ENCODE data around the gene TMEM196.

The TMEM196 gene

DNA sequence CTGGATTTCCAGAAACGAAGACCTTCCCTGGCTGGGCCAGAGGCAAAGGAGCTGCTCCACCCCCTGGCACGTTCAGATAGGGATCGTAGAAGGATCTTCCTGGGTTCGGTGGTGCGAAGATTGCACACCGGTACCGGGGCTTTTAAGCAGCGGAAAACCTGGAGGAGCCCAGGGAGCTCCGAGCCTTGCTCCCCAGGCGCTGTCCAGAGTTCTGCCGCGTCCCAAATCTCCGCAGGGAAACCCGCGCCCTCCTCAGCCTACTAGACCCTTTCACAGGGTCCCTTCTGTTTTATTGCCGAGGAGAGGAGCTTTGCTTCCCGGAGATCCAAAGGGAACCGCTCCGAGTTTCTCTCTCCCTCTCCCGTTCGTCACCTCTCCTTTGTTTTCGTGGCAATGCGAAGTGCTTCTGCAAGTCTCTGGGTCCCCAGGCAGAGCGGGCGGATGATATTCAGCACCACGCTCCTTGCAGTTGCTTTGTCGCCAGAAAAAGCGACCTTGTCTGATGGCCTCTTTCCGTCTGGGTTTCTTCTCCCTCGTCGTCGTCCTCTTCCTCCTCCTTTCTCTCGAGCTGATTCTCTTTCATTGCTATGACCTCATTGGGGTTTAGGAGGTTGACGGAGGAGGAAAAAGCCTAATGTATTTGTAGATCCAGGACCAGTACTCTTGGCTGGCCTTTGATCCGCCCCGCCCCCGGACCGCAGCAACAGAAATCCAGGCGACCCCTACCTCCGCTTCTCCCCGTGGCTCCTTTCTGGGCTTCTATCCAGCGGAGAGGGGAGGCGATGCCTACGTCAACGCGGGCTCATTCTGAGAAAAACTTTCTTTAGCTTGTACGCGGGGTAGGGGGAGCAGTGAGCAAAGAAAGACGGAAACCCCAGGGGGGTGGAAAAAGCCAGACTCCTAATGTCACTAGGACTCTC is at the start of gene TMEM196:
Gene TMEM196, minus strand, starts transcription at position 777 of the 920 bp plus-strand sequence. CDS start 921 bp downstream, outside the sequence.
- DNase-seq (ENCODE audit: low read depth) = no peak

DNA sequence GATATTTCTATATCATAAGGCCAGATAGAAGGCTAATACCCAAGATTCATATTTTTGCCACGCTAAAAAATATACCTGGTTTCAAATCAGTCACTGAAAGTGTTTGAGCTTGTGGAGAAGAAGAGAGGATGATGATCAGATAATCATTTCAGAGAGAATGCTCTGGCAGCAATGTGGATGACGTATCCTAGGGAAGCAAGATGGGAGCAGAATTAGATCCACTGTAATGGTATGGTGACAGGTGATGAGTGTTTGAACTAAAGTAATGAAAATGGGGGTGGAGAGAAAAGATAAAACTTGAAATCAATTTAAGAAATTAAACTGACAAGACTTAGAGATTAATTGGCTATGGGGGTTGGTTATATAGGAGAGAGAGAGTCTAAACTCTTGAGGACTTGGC is 42.7 kb upstream of the TMEM196 start:
- DNase-seq (ENCODE audit: low read depth) = no peak

- DNase-seq (ENCODE audit: low read depth) = no peak
Measured at GRCh38 chr7:19815546-19815945, 42.1 kb upstream of the TMEM196 start.

DNA sequence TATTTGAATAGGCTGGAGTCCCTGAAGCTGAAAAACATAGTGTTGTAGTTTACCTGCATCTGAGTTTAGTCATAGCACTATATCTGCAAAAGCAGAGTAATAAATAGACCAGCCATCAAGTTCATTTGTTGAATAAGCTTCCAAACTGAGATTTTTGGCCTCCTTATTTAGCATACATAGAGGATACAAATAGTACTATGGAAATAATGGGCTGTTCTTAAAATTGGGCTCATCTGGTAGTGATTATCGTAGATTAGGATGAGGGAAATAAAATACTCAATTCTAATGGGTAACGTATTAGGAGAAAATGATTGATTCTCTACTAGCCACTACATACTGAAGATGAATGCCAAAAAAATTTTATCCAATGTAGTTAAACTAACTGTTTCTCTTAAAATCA is 41.4 kb upstream of the TMEM196 start:
- DNase-seq (ENCODE audit: low read depth) = no peak

GRCh38 chr7:19811386-19811785 is 38.0 kb upstream of the TMEM196 start:
- DNase-seq (ENCODE audit: low read depth) = no peak

- DNase-seq (ENCODE audit: low read depth) = no peak
Measured at GRCh38 chr7:19798986-19799385, 25.6 kb upstream of the TMEM196 start.

GRCh38 chr7:19783541-19783940 is 10.1 kb upstream of the TMEM196 start:
- no peak for DNase-seq (ENCODE audit: low read depth)

DNA sequence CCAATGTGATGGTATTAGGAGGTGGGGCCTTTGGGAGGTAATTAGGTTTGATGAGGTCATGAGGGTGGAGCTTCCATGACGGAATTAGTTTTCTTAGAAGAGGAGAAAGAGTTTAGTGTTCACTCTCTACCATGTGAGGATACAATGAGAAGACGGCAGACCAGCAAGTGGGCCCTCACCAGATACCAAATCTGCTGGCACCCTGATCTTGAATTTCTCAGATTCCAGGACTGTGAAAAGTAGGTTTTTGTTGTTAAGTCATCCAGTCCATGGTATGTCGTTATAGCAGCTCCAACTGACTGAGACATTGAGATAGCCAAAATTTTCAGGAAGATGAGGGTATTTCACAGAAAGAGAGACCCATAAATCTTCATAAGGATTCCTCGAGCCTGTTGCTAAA is 3.6 kb upstream of the TMEM196 start:
- DNase-seq (ENCODE audit: low read depth) = no peak

- no peak for DNase-seq (ENCODE audit: low read depth)
Measured at GRCh38 chr7:19775578-19775977, 2.2 kb upstream of the TMEM196 start.

GRCh38 chr7:19772306-19772705 is 1.1 kb downstream of the TMEM196 start:
- no peak for DNase-seq (ENCODE audit: low read depth)

DNA sequence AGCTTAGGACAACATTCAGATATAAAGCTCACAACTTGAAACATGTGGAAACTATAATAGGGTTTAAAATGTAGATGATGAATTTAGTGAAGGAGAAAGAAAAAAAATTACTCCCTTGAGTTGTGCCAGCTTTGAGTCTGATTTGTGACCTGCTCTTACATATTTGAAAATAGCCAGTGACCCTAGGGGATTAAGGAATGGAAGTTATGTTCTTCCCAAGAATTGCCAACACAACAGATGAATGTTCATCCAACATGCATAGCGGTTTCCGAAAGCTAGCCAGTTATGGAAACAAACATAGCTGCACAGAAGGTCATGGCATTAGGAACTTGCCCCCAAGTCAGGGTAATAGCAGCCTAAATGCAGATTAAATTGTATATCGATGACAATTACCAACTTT is 10.8 kb downstream of the TMEM196 start:
- no peak for DNase-seq (ENCODE audit: low read depth)

- no peak for DNase-seq (ENCODE audit: low read depth)
Measured at GRCh38 chr7:19754521-19755116, 18.8 kb downstream of the TMEM196 start.

- no peak for DNase-seq (ENCODE audit: low read depth)
Measured at GRCh38 chr7:19752020-19752419, 21.4 kb downstream of the TMEM196 start.

GRCh38 chr7:19749658-19750057 is 23.8 kb downstream of the TMEM196 start:
- no peak for DNase-seq (ENCODE audit: low read depth)

DNA sequence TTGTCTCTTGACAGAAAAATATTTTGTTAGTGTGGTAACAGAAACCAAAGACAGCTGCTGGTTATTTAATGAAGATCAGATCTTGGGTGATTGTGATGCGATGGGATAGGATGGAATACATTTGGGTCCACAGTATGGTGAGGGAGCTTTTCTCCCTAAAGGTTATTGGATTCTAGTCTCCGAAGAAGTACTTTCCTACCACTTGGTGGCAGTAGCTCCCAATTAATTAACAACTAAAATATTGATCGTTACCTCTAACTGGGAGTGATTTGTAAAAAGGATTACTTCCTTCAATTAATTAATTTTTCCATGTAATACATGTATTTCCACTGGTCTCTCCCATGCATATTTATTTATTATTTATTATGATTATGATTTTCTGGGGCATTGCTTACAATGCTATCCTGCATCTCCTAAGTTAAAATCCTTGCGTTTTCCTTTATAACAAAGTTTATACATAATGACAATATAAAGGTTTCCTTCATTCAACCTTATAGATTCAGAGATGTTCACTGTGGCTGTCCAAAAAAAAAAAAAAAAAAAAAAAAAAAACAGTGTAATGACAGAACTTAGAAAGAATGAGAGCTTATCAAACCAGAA is 25.6 kb downstream of the TMEM196 start:
- DNase-seq (ENCODE audit: low read depth) = no peak

DNA sequence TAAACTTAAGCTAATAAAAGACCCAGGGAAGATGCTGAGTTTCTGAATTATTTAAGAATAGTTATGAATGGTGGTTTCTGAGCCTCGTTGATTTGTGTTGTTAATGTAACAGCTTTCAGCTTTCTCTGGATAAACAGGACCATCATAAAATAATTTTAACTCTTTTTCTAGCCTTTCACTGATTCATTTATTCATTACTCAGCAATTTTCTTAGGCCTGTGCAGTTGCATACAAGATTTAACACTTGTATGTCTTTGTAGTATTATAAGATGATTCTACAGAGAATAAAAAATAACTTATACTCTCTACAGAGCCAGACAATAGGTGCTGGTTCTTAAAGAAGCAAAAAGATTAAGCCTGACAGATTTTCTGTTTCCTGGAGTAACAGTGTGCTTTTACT is 29.3 kb downstream of the TMEM196 start:
- DNase-seq (ENCODE audit: low read depth) = no peak

- DNase-seq (ENCODE audit: low read depth) = no peak
Measured at GRCh38 chr7:19728716-19729115, 44.7 kb downstream of the TMEM196 start.

DNA sequence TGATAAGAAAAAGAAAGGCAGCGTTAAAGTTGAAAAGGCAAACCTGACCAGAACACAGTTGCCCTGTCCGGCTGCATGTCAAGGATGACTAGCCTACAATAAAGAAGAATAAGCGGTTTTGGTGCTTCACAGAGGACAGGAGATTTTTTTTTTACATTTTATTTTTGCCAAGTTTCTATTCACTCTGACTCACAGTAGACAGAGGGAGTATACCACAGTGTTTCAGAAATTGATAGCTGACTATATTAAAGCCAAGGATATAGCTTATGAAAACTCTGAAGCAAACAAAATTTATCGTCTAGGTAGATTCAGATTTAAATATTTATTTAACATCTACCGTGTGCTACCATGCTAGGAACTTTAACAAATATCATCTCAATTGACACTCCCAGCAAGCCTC is 47.6 kb downstream of the TMEM196 start:
- no peak for DNase-seq (ENCODE audit: low read depth)

GRCh38 chr7:19715499-19715898 is 57.9 kb downstream of the TMEM196 start:
- DNase-seq (ENCODE audit: low read depth) = no peak

DNA sequence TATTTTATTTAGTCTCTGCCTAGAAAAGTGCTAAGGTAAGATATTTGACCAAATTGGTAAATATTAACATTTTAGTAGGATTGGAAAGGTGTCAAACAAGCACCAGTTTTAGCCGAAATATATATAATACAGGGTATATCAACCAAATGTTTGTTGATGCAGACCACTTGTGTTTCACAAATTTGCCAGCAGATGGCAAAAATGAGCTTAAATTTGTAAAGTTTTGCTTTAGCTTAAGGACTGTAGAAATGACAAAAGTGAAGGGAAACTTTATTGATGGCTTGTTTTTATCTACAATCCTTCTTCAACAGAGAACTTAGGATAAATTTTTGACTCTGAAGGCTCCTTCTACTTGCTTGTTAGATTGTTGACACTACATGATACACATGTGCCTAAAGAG is 59.7 kb downstream of the TMEM196 start:
- peak; percentile 20 for DNase-seq (ENCODE audit: low read depth)

DNA sequence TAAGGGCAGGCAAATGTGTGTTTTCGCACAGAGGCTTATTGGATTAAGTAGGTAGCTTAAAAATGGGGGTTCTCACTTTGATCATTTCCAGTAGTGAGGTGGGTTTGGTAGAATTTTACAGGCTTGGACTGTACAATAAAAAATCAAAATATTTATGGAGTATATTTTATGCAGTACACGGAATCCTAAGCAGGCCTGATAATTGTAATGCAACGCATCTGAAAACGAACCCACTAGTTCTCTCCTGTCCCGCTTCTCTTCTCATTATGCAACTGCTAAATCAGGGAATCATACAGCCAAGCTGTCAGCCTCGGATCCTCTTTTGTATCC is 64.2 kb downstream of the TMEM196 start:
- no peak for DNase-seq (ENCODE audit: low read depth)

DNA sequence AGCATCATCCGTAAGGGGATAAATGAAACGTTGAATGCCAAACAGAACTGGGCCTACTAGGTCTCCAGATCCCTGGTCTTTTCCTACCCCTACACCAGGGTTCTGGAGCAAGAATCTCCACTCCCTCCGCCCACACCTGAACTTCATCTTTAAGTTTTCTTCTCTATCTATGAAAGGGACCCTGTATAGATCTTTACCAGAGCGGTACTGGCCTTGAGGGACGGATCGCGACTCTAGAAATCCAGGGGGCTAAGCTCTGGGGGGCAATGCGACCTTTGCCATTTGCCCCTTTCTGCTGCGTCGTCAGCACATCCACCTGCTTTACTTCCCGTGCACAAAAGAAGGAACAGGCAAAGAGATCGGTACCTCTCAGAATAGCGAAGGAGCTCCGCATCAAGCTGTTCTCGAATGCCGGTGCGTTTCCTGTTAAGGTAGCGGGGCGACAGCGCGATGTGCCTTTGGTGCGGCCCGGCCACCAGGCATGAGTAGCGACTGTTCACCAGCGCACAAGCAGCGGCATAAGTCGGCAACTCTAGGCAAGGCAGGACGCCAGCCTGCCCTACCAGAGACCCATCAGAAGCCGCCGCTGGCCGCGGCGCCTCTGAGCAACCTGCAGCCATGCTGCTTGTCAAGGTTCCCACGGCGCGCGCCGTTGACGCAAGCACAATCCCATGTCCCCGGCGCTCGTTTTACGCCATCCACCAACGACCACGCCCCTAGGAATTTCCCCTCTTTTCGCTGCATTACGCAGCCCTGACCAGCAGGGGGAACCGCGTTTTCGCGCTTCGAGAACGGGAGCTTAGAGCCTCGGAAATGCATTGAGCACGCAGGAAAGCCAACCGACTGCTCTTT is 64.8 kb downstream of the TMEM196 start, which contains the start of gene POLR1F:
Gene POLR1F, minus strand, starts transcription at position 641 of the 852 bp plus-strand sequence. Its CDS starts 21 bp downstream, at position 620.
- peak; percentile 74 for DNase-seq (ENCODE audit: low read depth)

All from CMK (cell line).